Measurements from ENCODE around the gene GRAMD2B.
A peak's percentile ranks its signal among the peaks of the same experiment; 100 is the strongest.
"Not testable (repeated sequence)": the region's sequence is repeated elsewhere in the genome, so short reads cannot be mapped to it uniquely, and the experiment has no call there.

Gene GRAMD2B

GRCh38 chr5:126422994-126423788, at the start of gene GRAMD2B:
TSS of gene GRAMD2B (plus strand) at chr5:126423409. CDS start at chr5:126423607, 198 bp downstream.
- peak; percentile 89 for DNase-seq

GRCh38 chr5:126374109-126374416, 49.1 kb upstream of the GRAMD2B start:
- no peak for DNase-seq

GRCh38 chr5:126376443-126376842, 46.8 kb upstream of the GRAMD2B start:
- DNase-seq = no peak

- no peak for DNase-seq
Observed at GRCh38 chr5:126377424-126377823, 45.8 kb upstream of the GRAMD2B start.

- not testable (repeated sequence) for DNase-seq
Observed at GRCh38 chr5:126380316-126380715, 42.9 kb upstream of the GRAMD2B start.

GRCh38 chr5:126383246-126383645, 40.0 kb upstream of the GRAMD2B start:
- DNase-seq = no peak

- DNase-seq = no peak
Observed at GRCh38 chr5:126383776-126384175, 39.4 kb upstream of the GRAMD2B start.

GRCh38 chr5:126384985-126385384, 38.2 kb upstream of the GRAMD2B start:
- DNase-seq = no peak

- no peak for DNase-seq
Observed at GRCh38 chr5:126385524-126386502, 37.4 kb upstream of the GRAMD2B start.

- DNase-seq = no peak
Observed at GRCh38 chr5:126389179-126389578, 34.0 kb upstream of the GRAMD2B start.

- DNase-seq = no peak
Observed at GRCh38 chr5:126390051-126390450, 33.2 kb upstream of the GRAMD2B start.

GRCh38 chr5:126391386-126391785, 31.8 kb upstream of the GRAMD2B start:
- DNase-seq = no peak

- no peak for DNase-seq
Observed at GRCh38 chr5:126394211-126394788, 28.9 kb upstream of the GRAMD2B start.

- no peak for DNase-seq
Observed at GRCh38 chr5:126395198-126395597, 28.0 kb upstream of the GRAMD2B start.

- no peak for DNase-seq
Observed at GRCh38 chr5:126395605-126396004, 27.6 kb upstream of the GRAMD2B start.

GRCh38 chr5:126396721-126397120, 26.5 kb upstream of the GRAMD2B start:
- not testable (repeated sequence) for DNase-seq

GRCh38 chr5:126398791-126399190, 24.4 kb upstream of the GRAMD2B start:
- DNase-seq = no peak

GRCh38 chr5:126400621-126401251, 22.5 kb upstream of the GRAMD2B start:
- no peak for DNase-seq

- DNase-seq = no peak
Observed at GRCh38 chr5:126402621-126403555, 20.3 kb upstream of the GRAMD2B start.

- DNase-seq = no peak
Observed at GRCh38 chr5:126403876-126404275, 19.3 kb upstream of the GRAMD2B start.

- DNase-seq = no peak
Observed at GRCh38 chr5:126410623-126411022, 12.6 kb upstream of the GRAMD2B start.

GRCh38 chr5:126413856-126414255, 9.4 kb upstream of the GRAMD2B start:
- no peak for DNase-seq

All from suppressor macrophage treated with lipopolysaccharide for 4 hours (primary cell).